ENCODE measurements around the gene RFNG.

RFNG gene

GRCh38 chr17:82089723-82090548 lies 38.3 kb upstream of the RFNG start:
- DNase-seq (ENCODE audit: low read depth in 2 of 2), result no peak

- DNase-seq (ENCODE audit: low read depth in 2 of 2), result no peak
Measured at GRCh38 chr17:82088838-82089722, 37.5 kb upstream of the RFNG start.

GRCh38 chr17:82087961-82088837 lies 36.6 kb upstream of the RFNG start:
- no peak for DNase-seq (ENCODE audit: low read depth in 2 of 2)

- DNase-seq (ENCODE audit: low read depth in 2 of 2), result no peak
Measured at GRCh38 chr17:82086941-82087906, 35.6 kb upstream of the RFNG start.

- no peak for DNase-seq (ENCODE audit: low read depth in 2 of 2)
Measured at GRCh38 chr17:82085931-82086764, 34.5 kb upstream of the RFNG start.

GRCh38 chr17:82085031-82085861 lies 33.6 kb upstream of the RFNG start:
- DNase-seq (ENCODE audit: low read depth in 2 of 2), result no peak

- no peak for DNase-seq (ENCODE audit: low read depth in 2 of 2)
Measured at GRCh38 chr17:82084373-82085030, 32.9 kb upstream of the RFNG start.

- no peak for DNase-seq (ENCODE audit: low read depth in 2 of 2)
Measured at GRCh38 chr17:82083533-82084359, 32.1 kb upstream of the RFNG start.

GRCh38 chr17:82083009-82083408 lies 31.4 kb upstream of the RFNG start:
- no peak for DNase-seq (ENCODE audit: low read depth in 2 of 2)

- DNase-seq (ENCODE audit: low read depth in 2 of 2), result no peak
Measured at GRCh38 chr17:82082456-82082855, 30.8 kb upstream of the RFNG start.

- DNase-seq (ENCODE audit: low read depth in 2 of 2), result no peak
Measured at GRCh38 chr17:82081966-82082365, 30.4 kb upstream of the RFNG start.

GRCh38 chr17:82081546-82081945 lies 29.9 kb upstream of the RFNG start:
- DNase-seq (ENCODE audit: low read depth in 2 of 2), result no peak

- no peak for DNase-seq (ENCODE audit: low read depth in 2 of 2)
Measured at GRCh38 chr17:82080789-82081464, 29.3 kb upstream of the RFNG start.

- DNase-seq (ENCODE audit: low read depth in 2 of 2), result no peak
Measured at GRCh38 chr17:82080048-82080788, 28.6 kb upstream of the RFNG start.

GRCh38 chr17:82079001-82079677 lies 27.5 kb upstream of the RFNG start:
- no peak for DNase-seq (ENCODE audit: low read depth in 2 of 2)

GRCh38 chr17:82078433-82078832 lies 26.8 kb upstream of the RFNG start:
- DNase-seq (ENCODE audit: low read depth in 2 of 2), result no peak

Measured in stimulated activated CD8-positive, alpha-beta memory T cell treated with anti-CD3 and anti-CD28 coated beads, Interleukin-15, amount 100 ng/mL, for 48 hours (primary cell).